T-helper 2 cell treated with Interferon-gamma antibody and Interleukin-4, amounts not matched to agents 5 μg/mL and 100 μg/mL, for 36 hours (primary cell): ENCODE data around the gene GBGT1.
A peak's percentile ranks its signal among the peaks of the same experiment; 100 is the strongest.

Experiments
- DNase-seq: peaks from one replicate; pipeline ENCODE4 v3.0.0; 2021; ENCODE audit warnings: low spot score
- H3K27ac Mint-ChIP-seq: one replicate; pipeline ENCODE4 v1.8.0; 2021; ENCODE audit warnings: mild to moderate bottlenecking, mixed read lengths
- H3K27me3 Mint-ChIP-seq: one replicate; pipeline ENCODE4 v1.8.0; 2021; ENCODE audit warnings: low read depth, mixed read lengths
- H3K36me3 Mint-ChIP-seq: one replicate; pipeline ENCODE4 v1.8.0; 2021; ENCODE audit warnings: low read depth, mixed read lengths
- H3K4me1 Mint-ChIP-seq: one replicate; pipeline ENCODE4 v1.8.0; 2021; ENCODE audit warnings: low read depth, mixed read lengths
- H3K4me3 Mint-ChIP-seq: one replicate; pipeline ENCODE4 v1.8.0; 2022; ENCODE audit warnings: mild to moderate bottlenecking, moderate library complexity, mixed read lengths
- H3K9me3 Mint-ChIP-seq: one replicate; pipeline ENCODE4 v1.8.0; 2021; ENCODE audit warnings: mixed read lengths

The GBGT1 gene

DNA sequence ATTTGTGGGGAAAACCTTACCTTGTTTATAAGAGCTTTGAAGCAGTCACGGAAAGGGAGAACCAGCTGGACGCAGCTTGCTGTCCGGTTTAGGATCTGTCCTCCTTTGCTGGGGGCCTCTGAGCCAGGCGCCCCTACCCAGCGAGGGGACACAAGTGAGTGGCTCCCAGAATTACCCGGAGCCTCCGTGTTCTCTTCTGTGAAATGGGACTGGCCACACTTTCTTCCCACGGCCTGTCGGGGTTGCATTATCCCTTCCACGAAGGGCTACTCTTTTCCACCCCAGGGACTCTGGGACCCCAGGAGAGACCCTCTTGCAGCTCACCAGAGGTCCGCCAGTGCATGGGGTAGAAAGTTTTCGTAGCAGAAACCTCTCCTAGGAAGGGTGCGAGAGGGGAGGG is 477 bp upstream of the GBGT1 start:
- Mint-ChIP-seq H3K27ac (no peak overlapping the region), H3K9me3 (no peaks in the 10 kb centered on the region), H3K27me3 (peaks cover 13% of the 10 kb centered on the region), H3K4me1 (peaks cover 4% of the 10 kb centered on the region), H3K4me3 (peak overlapping the region; percentile 80), H3K36me3 (no peaks in the 10 kb centered on the region)
- no peak for DNase-seq

DNA sequence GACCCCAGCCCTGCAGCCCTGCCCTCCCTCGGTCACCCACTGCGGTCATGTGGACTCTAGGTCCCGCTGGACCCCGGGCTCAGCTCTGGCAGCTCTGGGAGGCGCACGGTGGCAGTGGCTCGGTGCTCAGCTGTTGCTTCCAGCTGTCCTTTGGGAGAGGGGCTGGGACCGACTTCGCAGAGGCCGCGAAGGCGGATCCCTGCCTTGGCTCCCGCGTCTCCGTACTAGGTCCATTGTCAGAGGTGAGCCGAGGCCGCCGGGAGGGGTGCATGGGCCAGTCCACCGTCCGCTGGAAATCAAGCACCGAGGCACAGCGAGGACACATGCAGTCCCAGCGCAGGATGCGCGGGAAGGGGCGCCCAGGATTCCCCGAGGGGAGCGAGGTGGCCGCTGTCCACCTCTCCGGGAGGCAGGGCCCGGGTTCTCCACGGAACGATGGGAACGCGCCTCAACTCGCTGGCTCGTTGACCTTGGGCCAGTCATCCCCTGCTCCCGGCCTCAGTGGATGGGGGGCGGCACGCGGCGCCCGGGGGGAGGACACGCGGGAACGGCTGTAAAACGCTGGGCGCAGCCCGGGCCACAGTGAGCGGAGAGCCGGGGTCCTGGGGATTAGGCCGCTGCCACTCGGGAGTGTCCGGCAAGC is 732 bp downstream of the GBGT1 start:
- Mint-ChIP-seq H3K9me3 (no peaks in the 10 kb centered on the region), H3K4me3 (peak overlapping the region; percentile 54), H3K27me3 (peaks cover 13% of the 10 kb centered on the region), H3K4me1 (peaks cover 4% of the 10 kb centered on the region), H3K36me3 (no peaks in the 10 kb centered on the region), H3K27ac (no peak overlapping the region)
- DNase-seq = no peak

DNA sequence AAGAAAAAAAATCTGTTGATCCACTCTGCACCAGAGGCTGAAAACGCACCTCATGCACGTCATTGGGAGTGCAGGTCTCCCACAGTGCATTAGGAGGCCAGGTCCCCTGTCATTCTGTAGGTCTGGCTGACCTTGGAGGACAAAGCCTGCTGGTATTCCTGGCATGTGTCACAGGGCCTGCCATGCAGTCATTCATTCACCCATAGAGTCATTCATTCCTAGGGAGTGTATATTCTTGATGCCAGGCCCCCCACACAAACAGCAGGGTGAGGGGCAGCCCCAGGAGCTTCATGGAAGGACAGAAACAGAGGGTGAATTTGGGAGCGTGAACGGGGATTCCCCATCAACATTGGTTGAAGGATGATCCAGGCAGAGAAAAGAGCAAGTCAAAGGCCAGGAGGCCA is 2.2 kb downstream of the GBGT1 start:
- no peaks in the 10 kb centered on the region for H3K36me3 Mint-ChIP-seq
- H3K4me3 Mint-ChIP-seq = peak overlapping the region; percentile 39
- no peak for DNase-seq
- peaks cover 13% of the 10 kb centered on the region for H3K27me3 Mint-ChIP-seq
- no peak overlapping the region for H3K27ac Mint-ChIP-seq
- H3K4me1 Mint-ChIP-seq = peaks cover 4% of the 10 kb centered on the region
- H3K9me3 Mint-ChIP-seq = no peaks in the 10 kb centered on the region

DNA sequence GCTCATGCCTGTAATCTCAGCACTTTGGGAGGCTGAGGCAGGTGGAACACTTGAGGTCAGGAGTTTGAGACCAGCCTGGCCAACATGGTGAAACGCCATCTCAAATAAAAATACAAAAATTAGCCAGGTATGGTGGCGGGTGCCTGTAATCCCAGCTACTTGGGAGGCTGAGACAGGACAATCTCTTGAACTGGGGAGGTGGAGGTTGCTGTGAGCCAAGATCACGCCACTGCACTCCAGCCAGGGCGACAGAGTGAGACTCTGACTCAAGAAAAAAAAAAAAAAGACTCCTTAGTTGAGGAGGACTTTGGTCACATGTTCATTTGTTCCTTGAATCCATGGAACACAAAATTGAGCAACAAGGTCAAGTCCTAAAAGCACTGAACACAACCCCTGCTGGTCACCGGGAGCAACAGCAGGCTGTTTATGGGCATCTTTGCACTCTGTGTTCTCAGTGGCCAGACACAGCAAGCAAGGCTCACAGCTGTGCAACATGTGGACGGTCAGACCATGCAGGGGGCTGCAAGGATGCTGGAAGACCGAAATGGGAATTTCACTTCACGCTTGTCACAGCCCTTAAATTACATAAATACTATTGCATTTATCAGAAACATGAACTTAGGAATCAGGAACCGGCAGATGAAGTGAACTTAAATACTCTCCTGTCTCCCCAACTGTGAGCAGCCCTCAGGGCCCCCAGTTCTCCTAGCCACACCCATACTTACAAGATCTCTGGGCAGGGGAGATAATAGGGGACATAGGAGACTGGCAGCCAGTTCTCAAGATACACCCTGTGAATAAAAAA is 2.8 kb downstream of the GBGT1 start:
- H3K36me3 Mint-ChIP-seq = no peaks in the 10 kb centered on the region
- H3K27me3 Mint-ChIP-seq = peaks cover 13% of the 10 kb centered on the region
- peaks cover 4% of the 10 kb centered on the region for H3K4me1 Mint-ChIP-seq
- DNase-seq = no peak
- H3K4me3 Mint-ChIP-seq = no peak overlapping the region
- no peaks in the 10 kb centered on the region for H3K9me3 Mint-ChIP-seq
- no peak overlapping the region for H3K27ac Mint-ChIP-seq

GRCh38 chr9:133158695-133159094 is 5.0 kb downstream of the GBGT1 start:
- H3K27ac Mint-ChIP-seq = no peak overlapping the region
- H3K27me3 Mint-ChIP-seq = peaks cover 8% of the 10 kb centered on the region
- no peaks in the 10 kb centered on the region for H3K36me3 Mint-ChIP-seq
- H3K4me3 Mint-ChIP-seq = no peak overlapping the region
- DNase-seq = no peak
- H3K9me3 Mint-ChIP-seq = no peaks in the 10 kb centered on the region
- peaks cover 2% of the 10 kb centered on the region for H3K4me1 Mint-ChIP-seq

DNA sequence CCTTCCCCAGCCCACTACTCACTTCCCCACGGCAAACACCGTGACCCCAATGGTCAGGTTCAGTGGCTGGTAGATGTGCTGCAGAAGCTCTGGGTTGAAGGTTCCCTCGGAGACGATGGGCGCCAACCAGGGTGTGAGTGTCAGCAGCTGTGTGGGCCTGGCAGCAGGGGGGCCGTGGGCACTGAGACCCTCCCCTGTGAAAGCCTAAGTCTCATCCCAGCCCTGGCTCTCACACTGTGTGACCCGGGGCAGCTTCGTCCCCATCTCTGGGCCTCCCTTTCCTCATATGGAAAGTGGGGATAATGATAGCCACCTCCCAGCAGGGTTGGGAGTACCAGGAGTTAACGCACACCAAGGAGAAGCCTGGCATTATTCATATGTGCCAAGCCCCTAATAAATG is 8.6 kb downstream of the GBGT1 start:
- Mint-ChIP-seq H3K4me3 (no peak overlapping the region), H3K4me1 (no peaks in the 10 kb centered on the region), H3K27ac (no peak overlapping the region), H3K27me3 (no peaks in the 10 kb centered on the region), H3K36me3 (no peaks in the 10 kb centered on the region), H3K9me3 (no peaks in the 10 kb centered on the region)
- DNase-seq = no peak

- H3K27ac Mint-ChIP-seq = no peak overlapping the region
- no peak overlapping the region for H3K4me3 Mint-ChIP-seq
- no peaks in the 10 kb centered on the region for H3K27me3 Mint-ChIP-seq
- H3K9me3 Mint-ChIP-seq = no peaks in the 10 kb centered on the region
- no peaks in the 10 kb centered on the region for H3K36me3 Mint-ChIP-seq
- no peak for DNase-seq
- H3K4me1 Mint-ChIP-seq = no peaks in the 10 kb centered on the region
These were observed 9.4 kb downstream of the GBGT1 start for GRCh38 chr9:133154097-133154989.

DNA sequence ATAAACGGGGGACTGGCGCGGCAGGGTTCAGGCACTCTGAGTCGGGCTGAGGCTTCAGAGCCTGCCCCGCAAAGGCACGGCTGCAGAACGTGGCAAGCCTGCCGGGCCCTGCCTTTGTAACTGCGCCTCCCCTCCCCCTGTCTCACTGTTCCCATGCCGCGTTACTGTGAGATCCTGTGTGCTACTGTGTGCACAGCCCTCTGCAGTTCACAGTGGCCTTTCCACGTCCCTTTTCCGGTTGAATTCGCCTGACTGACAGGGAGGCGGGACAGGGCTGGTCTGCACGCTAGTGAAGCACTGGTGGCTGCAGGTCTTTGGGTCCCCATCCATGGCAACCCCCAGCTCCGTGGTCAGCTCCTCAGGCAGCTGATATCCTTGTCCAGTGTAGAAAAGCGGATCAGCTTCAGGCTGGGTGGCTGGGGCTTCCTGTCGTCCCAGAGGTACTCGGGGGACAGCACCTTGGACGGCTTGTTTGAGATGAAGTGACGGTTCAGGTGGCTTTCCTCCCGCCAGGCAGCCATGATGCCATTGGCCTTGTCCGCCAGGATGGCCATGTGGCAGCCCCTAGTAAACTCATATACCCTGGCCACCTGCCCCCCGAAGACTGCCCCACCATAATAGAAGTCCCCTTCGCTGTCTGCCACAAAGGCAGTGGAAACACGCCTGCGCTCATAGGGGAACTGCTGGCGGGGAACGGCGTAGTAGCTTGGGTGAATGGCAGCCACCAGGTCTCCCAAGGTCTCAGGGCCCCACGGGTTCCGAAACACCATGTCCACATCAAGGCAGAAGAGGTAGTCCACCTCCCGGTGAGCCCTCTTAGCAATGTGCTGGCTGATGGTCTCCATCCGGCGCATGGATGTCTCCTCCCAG is 10.3 kb downstream of the GBGT1 start:
- DNase-seq = no peak
- Mint-ChIP-seq H3K4me3 (no peak overlapping the region), H3K36me3 (no peaks in the 10 kb centered on the region), H3K27ac (no peak overlapping the region), H3K9me3 (no peaks in the 10 kb centered on the region), H3K27me3 (no peaks in the 10 kb centered on the region), H3K4me1 (no peaks in the 10 kb centered on the region)

DNA sequence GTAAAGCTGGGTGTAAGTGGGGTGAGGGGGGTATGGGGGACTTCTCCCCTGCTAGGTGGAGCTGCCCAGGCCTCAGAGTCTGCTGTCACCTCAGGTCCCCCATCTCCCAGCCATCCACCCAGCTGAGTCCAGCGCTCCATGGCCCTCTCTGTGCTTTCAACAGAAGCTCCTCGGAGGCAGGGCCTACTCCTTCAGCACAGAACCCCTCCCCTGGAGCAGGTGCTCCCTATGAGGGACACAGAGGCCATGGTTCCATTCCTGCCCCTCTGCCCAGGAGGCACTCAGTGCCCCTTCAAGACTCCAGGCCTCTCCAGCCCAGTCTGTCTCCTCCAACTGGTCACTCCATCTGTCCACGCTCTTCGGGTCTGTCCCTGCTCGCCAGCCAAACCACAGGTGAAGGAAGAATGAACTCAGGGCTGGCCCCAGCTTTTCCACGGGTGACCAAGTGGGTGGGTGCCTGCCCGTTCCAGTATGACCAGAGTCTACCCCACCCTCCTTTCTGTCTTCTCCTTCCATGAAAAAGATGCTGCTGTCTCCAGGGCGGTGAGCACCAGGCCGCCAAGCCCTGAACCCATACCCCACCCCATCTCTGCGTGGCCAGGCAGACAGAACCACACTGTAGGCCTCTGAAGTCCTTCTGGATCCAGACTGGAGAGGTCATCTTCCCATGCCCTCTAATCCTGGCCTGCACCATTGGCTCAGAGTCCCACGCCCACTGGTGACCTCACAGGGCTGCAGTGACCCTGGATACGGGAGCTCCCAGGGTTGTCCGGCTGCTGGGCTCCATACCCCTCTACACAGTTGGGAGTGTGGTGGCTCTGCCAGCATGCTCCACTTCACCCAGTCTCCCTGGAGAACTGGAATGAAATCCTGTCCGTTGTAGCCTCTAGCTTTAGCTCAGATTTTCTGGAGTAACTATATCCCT is 11.9 kb downstream of the GBGT1 start:
- H3K36me3 Mint-ChIP-seq = peaks cover 3% of the 10 kb centered on the region
- H3K4me3 Mint-ChIP-seq = no peak overlapping the region

DNA sequence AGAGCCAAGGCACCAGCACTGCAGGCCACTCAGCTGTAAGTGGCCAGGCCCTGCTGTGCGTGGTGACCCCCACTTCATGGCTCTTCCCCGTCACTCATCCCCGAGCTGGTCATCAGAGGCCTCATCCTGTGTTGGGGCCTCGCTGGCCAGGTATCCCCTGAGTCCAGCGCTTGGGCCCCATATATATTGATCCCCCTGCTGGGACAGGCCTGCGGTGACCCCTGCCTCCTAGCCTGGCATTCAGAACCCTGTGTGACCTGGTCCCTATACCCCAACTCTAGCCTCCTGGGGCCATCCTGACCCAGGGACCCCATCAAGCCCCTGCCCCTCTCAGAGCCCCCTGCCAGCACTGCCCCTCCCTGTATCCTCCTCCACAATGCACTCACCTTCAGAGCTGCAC is 12.7 kb downstream of the GBGT1 start:
- H3K4me3 Mint-ChIP-seq = no peak overlapping the region
- peaks cover 13% of the 10 kb centered on the region for H3K4me1 Mint-ChIP-seq
- H3K27me3 Mint-ChIP-seq = no peaks in the 10 kb centered on the region
- DNase-seq = no peak
- H3K27ac Mint-ChIP-seq = no peak overlapping the region
- H3K9me3 Mint-ChIP-seq = no peaks in the 10 kb centered on the region
- peaks cover 3% of the 10 kb centered on the region for H3K36me3 Mint-ChIP-seq

More for the DNA sequence above, 11.9 kb downstream of the GBGT1 start:
- Mint-ChIP-seq H3K9me3 (no peaks in the 10 kb centered on the region), H3K27me3 (no peaks in the 10 kb centered on the region), H3K27ac (peak overlapping the region; percentile 17), H3K4me1 (peaks cover 13% of the 10 kb centered on the region)
- DNase-seq = no peak

GRCh38 chr9:133149130-133150015 is 14.3 kb downstream of the GBGT1 start:
- Mint-ChIP-seq H3K4me1 (peaks cover 21% of the 10 kb centered on the region), H3K36me3 (peaks cover 9% of the 10 kb centered on the region), H3K9me3 (no peaks in the 10 kb centered on the region), H3K27me3 (no peaks in the 10 kb centered on the region), H3K27ac (peak overlapping the region; percentile 79), H3K4me3 (peak overlapping the region; percentile 68)
- DNase-seq = peak; percentile 89
